Stomach (tissue), 4 donors: Measurements from ENCODE around the gene KDM4B.

Source experiments
- POLR2A ChIP-seq, 4 donors: fragments of 450-650 bp; IDR thresholded peaks; one replicate each; pipeline ENCODE4 v1.6.1; 2016; ENCODE audit warnings: antibody characterized with exemption in 4 of 4, control low read depth in 2 of 4, mild to moderate bottlenecking in 1 of 4, moderate library complexity in 1 of 4
- POLR2AphosphoS5 ChIP-seq, 3 donors: sonication (generic); formaldehyde crosslinking; IDR thresholded peaks; one replicate each; pipeline ENCODE4 v1.6.1; 2016; ENCODE audit warnings: antibody characterized with exemption in 3 of 3
- TF ChIP-seq, protein P1 (sequence below), 7 experiments: fragments of 450-650 bp in 4 of 7; fragments of 200-600 bp in 3 of 7; sonication (generic) in 3 of 7; IDR thresholded peaks; one replicate each; pipeline ENCODE4 v1.5.1; 2016 to 2019; ENCODE audit warnings: antibody characterized with exemption in 7 of 7, control low read depth in 2 of 7, mild to moderate bottlenecking in 1 of 7

DNA sequence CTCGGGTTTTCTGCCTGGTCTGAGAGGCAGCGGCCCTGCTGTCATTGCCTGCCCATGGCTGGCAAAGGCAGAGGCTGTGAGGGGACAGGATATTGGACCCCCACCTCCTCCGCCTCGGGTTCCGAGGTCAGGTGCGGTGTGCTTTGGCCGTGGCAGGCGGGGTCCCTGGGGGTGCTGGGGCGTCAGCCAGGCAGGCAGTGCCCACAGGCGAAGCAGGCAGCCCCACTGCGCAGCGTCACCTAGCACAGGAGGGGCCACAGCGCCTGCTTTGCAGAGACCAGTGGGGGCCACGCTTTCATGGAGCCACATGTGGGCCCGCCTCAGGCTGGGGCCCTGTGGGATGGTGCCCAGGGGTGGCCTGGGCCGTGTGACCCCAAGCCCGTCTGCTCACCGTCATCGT is 96.0 kb downstream of the KDM4B start:
- TF ChIP-seq, protein P1, sequence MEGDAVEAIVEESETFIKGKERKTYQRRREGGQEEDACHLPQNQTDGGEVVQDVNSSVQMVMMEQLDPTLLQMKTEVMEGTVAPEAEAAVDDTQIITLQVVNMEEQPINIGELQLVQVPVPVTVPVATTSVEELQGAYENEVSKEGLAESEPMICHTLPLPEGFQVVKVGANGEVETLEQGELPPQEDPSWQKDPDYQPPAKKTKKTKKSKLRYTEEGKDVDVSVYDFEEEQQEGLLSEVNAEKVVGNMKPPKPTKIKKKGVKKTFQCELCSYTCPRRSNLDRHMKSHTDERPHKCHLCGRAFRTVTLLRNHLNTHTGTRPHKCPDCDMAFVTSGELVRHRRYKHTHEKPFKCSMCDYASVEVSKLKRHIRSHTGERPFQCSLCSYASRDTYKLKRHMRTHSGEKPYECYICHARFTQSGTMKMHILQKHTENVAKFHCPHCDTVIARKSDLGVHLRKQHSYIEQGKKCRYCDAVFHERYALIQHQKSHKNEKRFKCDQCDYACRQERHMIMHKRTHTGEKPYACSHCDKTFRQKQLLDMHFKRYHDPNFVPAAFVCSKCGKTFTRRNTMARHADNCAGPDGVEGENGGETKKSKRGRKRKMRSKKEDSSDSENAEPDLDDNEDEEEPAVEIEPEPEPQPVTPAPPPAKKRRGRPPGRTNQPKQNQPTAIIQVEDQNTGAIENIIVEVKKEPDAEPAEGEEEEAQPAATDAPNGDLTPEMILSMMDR (IDR thresholded peaks at IDR 0.05): no peak
- TF ChIP-seq POLR2AphosphoS5 (IDR thresholded peaks at IDR 0.05): no peak
- no peak for TF ChIP-seq POLR2A (IDR thresholded peaks at IDR 0.05)
